GM18951 (cell line): ENCODE results near the gene FGF14.

Source experiments
- POLR2A ChIP-seq: IDR thresholded peaks from 4 replicates; pipeline ENCODE4 v1.6.1; 2011; ENCODE audit warnings: mild to moderate bottlenecking; ENCODE audit not compliant: insufficient read length, insufficient read depth; ENCODE audit errors: extremely low read depth
- in situ Hi-C: fragments of 300-500 bp; cut with MboI; formaldehyde crosslinking; loops from one replicate; pipeline ENCODE4 v1.12.0; 2022; ENCODE audit warnings: low sequenced_read_pairs, mixed read lengths, inconsistent platforms; ENCODE audit not compliant: unreplicated experiment

The FGF14 gene

DNA sequence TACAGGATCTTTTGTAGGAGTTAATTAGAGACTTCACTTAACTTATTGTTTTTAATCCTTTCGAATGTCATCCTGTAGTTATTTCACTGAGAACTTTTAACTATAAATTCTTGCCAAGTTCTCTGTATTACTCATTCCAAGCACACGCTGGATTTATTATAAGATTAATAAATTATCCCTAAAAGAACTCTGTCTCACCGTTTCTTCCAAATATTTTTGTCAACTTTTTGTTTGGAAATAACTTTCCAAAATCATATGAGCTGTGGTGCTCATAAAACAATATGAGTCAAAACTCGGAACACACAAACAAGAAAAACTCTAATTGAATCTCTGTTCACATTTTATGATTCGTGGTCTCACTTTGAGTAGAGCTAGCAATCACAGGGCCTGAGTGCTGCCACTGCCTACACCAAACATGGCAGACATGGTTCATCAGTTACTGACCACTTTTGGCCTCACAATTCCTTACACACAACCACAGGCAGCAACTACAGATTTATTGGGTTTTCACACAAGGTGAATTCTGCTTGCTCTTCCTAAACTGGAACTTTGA lies 412.0 kb downstream of the FGF14 start:
- TF ChIP-seq POLR2A = no peak
- in situ Hi-C loops = no loop called here

DNA sequence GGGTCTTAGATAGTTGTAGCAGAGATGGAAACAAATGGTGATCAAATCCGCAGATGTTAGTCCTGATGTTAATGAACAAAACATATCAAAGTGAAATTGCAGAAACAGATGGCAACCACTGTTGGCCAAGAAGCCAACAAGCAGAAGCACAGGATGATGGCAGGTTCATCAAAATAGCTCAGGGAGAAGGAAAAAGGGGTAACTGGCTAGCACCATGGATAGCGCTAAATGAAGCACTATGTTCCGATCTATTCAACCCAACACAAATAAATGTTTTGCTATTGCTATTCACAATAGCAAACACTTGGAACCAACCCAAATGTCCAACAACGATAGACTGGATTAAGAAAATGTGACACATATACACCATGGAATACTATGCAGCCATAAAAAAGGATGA lies 413.7 kb downstream of the FGF14 start:
- TF ChIP-seq POLR2A = no peak
- in situ Hi-C loops = no loop called here

DNA sequence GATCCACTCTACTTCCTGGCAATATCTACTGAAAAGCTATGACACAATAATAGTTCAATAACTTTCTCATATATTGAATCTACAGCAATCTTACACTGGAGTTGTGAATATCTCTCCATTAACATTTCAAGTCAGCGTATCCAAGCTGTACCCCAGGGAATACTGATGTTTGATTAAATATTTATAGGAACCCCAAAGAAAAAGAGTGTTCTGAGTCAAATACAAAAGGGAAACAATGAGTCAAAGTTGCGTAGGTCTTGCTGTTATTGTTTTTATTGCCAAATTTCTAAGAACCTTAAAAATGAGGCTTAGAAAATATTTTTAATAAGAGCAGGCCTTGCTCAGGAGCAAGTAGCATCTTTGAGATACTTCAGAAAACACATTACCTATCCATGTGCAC lies 415.5 kb downstream of the FGF14 start:
- TF ChIP-seq POLR2A = no peak
- in situ Hi-C loops = no loop called here

DNA sequence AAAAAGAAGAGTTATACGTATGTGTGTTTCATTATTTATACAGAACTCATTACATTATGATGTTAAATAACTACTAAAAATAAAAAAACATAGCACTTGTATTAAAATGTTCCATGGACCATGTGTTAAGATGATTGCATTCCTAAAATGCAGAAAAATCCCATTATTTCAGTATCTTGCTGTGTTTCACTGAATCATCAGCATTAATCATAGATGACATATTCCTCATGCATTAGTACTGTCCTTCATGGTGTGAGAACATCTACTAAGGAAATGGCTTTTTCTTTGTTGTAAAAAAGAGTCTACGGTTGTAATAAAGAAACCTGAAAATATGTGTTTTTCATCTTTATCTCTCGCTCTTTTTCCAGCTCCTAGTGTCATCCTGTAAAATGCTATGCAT lies 416.5 kb downstream of the FGF14 start:
- in situ Hi-C loops = no loop called here
- no peak for TF ChIP-seq POLR2A

DNA sequence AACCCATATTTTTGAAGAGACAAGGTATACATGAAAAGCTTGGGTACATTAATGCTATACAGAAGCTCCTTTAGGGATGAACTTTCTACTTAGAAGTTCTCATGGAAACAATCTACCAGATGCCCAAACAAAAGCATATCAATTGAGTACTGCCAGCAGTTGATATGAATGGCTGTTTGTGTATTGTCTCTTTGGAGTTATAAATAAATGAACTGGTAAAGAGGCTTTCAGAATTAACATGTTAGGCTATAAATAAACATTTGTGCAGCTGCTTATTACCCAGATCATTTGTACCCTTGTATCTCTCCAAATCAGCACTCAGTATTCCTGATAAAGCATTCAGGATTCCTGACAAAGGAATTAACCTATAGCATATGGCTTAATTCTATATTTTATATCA lies 418.9 kb downstream of the FGF14 start:
- TF ChIP-seq POLR2A = no peak
- in situ Hi-C loops = no loop called here

DNA sequence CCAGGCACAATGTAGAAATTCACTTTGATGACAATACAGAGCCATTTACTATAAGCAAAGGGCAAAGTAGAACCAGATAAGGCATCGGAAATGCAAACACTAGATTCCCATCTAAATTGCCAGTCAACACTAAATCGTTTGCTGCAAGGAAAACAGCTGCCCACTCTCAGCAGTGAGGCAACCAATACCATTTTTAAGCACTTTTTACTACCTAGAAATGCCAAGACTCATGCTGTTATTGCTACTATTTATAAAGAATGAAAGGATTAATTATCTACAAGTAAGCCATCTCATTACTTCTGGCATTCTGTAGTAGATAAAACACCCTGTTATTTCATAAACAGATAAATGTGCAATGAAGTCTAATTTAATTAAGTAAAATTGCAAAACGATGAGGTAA lies 422.0 kb downstream of the FGF14 start:
- in situ Hi-C loops = no loop called here
- no peak for TF ChIP-seq POLR2A

DNA sequence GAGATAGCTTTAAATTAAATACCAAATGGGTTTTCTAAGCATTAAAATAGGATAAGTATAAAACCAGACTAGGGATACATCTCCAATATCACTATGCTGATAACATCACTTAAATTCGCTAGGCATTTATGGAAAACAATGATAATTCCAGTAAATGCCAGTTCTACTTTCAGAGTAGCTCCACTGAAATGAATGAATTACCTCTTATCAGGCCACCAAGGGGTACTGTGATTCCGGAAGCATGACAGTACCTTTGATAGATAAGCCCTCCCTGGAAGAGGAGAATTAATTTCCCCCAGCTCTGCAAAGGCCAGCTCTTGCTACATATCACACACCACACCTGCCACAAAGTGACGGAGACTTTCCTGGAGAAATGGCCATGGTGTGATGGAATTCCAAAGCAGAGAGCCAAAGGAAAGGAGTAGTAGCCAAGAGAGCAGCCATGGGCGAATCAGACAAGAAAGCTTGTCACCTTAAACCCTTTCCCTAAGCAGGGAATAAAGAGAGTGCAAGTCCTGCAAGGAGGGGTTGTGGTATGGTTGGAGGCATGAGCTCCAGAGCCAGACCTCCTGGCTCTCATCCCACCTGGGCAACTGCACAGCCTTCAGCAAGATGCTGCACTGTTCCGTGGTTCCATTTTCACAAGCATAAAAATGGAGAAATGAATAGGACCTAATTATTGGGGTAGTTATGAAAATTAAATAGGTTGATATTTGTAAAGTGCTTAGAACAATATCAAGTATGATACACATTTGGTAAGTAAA lies 423.1 kb downstream of the FGF14 start:
- in situ Hi-C loops = no loop called here
- TF ChIP-seq POLR2A = no peak

DNA sequence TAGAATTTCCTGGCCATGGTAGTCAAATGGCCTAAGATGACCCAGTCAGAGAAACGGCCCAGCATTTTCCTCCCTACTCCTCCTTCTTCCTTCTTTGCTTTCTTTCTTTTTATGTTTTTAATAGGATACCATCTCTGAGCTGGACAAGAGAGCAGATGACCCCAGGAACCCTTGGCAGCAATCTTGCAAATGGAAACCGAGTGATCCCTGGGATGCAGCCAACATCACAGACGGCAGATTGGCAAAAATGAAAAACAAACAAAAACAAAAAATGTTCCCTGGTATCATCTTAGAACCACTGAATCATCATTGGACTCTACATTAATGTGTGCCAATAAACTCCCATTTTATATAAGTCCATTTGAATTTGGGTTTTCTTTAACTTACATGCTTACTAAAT lies 424.4 kb downstream of the FGF14 start:
- in situ Hi-C loops = no loop called here
- TF ChIP-seq POLR2A = no peak

DNA sequence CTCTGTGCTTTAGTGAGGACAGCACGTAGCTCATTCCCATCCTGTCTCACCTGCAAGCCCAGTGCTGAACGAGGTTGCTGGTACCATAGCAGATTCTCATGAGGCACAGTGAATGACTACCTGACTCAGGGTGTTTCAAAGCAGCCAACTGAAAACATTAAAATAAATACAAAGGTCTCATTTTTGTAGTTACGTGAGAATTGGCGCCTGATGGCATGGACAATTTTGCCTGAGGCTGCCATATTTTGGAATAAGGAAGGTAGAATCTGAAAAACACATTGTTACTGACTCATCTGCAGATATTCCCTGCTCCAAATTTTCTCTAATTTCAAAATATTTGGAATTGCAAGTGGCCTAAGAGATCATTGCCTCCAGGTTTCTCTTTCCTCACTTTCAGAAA lies 429.7 kb downstream of the FGF14 start:
- in situ Hi-C loops = no loop called here
- TF ChIP-seq POLR2A = no peak

DNA sequence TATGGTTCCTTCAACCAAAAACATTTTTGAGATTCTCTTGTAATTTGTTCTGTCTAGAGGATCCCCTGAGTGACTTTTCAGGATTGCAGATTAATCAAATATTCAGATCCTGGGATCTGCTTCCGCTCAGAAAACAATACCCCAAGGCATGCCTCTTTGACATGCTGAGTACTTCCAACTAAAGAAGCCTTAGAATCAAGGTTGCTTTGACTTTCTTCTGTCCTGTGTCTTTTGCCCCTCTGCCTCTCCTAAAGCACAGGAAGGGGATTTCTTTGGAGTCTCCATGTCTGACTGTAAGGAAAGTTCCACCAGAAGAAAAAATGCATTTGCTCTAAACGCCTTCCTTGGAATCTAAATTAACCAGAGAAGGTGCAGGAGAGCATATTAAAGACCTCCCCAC lies 431.5 kb downstream of the FGF14 start:
- in situ Hi-C loops = no loop called here
- no peak for TF ChIP-seq POLR2A

DNA sequence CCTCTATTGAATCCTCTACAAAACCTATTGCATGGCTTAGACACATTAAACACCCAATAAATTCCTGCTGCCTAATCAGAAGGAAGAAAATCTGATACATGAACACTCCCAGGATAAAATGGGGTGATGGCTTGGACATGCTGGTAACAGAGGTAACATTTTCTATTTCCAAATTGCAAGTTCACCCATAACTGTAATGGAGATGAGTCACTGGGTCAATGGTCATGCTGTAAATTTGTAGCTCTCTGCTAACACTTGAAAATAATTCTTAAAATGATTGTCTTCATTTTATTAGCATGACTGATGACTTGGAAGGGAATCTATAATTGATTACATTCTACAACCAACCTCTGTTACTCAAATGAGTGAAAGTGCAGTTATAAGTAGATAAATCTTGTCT lies 434.1 kb downstream of the FGF14 start:
- in situ Hi-C loops = no loop called here
- TF ChIP-seq POLR2A = no peak

DNA sequence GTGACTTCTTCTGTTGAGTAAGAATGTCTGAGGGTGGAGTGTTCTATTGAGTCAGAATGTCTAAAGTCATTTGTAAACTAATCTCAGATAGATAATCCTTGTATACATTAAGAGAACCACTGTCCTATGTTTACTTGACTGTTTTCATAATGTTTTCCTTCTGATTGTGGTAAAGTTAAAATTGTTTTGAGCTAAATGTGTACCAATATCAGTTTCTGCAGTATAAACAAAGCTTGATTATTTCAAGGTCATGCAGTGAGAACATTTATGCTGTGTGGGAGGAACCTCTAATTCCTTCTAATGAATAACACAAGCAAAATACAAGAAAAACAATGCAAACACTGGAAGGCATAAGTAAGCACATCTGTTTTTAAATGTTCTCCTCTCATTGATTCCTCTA lies 434.6 kb downstream of the FGF14 start:
- in situ Hi-C loops = no loop called here
- TF ChIP-seq POLR2A = no peak

DNA sequence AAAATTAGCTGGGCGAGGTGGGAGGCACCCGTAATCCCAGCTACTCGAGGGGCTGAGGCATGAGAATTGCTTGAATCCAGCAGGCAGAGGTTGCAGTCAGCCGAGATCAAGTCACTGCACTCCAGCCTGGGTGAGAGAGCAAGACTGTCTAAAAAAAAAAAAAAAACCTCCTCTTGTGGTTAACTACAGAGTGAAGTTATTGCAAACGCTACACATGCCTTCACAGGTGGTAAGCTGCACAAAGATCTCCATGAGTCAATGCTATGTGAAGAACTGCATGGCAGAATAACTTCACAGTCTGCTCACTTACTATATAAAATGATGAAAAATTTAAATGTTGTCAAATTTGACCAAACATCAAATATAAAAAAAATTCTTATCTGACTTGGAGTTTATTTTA lies 436.8 kb downstream of the FGF14 start:
- no peak for TF ChIP-seq POLR2A
- in situ Hi-C loops = no loop called here

DNA sequence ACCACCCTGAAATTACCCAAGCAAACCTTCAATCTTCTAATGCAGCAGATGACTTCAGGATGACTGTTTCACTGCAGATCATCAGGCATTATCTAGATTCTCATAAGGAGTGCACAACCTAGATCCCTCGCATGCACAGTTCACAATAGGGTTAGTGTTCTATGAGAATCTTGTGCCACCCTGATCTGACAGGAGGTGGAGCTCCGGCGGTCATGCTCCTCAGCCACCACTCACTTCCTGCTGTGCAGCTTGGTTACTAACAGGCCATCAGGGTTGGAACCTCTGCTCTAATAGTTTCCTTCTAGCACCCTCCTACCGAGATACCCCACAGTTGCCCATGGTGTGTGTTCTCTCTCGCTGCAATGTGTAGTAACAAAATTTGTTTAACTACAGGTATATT lies 442.8 kb downstream of the FGF14 start:
- in situ Hi-C loops = no loop called here
- no peak for TF ChIP-seq POLR2A
